HT-29 (cell line): ENCODE results near the gene PAK1. TPM values are rescaled to one million over a fixed set of nuclear protein-coding genes. Genes with fewer than 3 reads are reported as not detected.

ENCODE experiments used
- DNase-seq: peaks from one replicate; pipeline ENCODE4 v3.0.0-alpha.2; 2015; ENCODE audit warnings: low spot score
- total RNA-seq: library from RNA; depleted of rRNA; stranded (reverse); fragments of >200 nt; shearing (Covaris generic); gene quantifications from 2 replicates; pipeline ENCODE4 v1.2.3, GENCODE V29; 2014

Gene PAK1
- total RNA-seq, 1 experiment from 2014 or later, result 64.3 TPM

GRCh38 chr11:77474684-77475060, 778 bp upstream of the PAK1 start:
- DNase-seq, result no peak

- DNase-seq, result peak; percentile 64
Observed at GRCh38 chr11:77472991-77473800, 698 bp downstream of the PAK1 start.

DNA sequence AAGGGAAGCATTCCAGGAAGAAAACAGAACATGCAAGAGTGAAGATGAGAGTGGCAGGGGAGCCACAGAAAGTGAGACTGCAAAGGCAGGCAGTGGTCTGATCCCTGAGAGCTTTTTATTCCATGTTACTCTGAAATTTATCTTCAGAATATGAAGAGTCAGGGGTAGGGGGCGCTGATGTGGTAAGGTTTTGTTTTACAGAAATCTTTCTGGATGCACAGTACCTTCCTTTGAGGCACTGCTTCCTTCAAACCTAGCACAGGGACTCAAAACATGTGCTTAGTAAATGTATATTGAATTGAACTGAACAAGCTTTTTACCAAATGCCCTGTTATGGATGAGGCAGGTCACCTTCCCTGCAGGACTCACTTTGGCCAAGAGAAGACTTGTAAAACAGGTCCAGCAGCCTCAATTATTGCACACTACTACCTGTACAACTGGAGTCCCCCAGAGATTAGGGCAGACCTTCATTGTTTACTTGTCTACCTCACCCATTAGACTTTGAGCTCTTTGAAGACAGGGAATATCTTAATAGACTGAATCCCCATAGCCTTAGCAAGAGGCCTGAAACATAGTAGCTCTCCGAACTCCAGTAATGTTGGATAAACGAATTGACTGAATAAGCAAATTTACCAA, 2.2 kb downstream of the PAK1 start:
- DNase-seq, result peak; percentile 98

GRCh38 chr11:77470971-77471370, 2.9 kb downstream of the PAK1 start:
- peak; percentile 7 for DNase-seq

- DNase-seq, result no peak
Observed at GRCh38 chr11:77470504-77470903, 3.4 kb downstream of the PAK1 start.

DNA sequence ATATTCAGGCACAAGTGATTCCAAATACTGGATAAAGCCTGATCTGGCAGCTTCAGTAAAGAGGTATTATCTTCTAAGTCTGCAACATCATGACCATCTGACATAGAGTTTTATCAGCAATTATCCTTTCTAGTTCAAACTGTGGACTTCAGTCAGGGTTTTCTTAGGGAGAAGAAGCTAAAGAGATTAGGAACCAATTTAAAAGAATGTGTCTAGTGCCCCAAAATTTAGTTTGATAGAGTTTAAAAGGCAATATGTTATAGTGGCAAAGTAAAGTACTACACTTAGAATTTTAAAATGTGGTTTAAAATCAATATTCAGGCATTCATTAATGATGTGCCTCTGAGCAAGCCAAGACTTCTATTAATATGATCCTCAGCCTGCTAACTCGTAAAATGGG, 5.4 kb downstream of the PAK1 start:
- DNase-seq, result peak; percentile 22

DNA sequence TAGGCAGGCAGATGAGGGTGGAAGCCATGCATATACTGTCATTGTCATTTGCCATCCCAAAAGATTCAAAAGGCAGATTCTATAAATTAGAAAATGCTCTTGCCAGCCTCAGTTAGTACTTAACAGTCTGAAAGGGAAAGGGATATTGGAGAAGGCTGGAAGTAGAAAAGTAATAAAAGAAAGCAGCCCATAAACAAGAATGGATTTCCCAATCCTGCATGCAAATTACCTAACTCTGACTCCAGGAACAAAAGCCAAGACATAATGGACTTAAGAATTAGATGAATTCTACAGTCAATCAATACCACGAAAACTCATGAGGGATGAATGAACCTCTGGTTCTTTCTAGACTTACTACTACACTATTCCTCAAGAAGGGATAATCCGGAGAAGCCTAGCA, 5.9 kb downstream of the PAK1 start:
- DNase-seq, result no peak

- DNase-seq, result peak; percentile 63
Observed at GRCh38 chr11:77467233-77467632, 6.7 kb downstream of the PAK1 start.

DNA sequence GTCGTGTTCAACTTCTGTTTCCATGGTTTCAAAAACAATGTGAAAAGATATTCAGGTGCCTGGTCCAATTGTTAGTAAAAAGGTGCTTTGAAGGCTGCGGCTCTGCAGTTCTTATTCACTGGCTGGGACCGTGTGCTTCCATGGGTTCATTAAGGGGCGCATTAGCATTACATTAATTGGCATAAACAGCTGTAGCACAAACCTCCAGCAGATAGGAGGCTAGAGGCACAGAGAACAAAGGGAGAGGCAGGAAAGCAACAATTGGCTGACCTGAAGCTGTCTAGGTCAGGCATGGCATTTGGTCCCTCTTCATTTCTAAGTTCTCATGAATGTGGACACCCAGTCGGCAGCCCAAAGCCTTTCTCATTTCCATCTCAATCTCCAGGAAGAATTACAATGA, 16.6 kb downstream of the PAK1 start:
- no peak for DNase-seq

- DNase-seq, result no peak
Observed at GRCh38 chr11:77455740-77456139, 18.2 kb downstream of the PAK1 start.

GRCh38 chr11:77454867-77455655, 18.8 kb downstream of the PAK1 start:
- DNase-seq, result no peak

GRCh38 chr11:77450227-77450626, 23.7 kb downstream of the PAK1 start:
- no peak for DNase-seq

- DNase-seq, result no peak
Observed at GRCh38 chr11:77449784-77450183, 24.1 kb downstream of the PAK1 start.

DNA sequence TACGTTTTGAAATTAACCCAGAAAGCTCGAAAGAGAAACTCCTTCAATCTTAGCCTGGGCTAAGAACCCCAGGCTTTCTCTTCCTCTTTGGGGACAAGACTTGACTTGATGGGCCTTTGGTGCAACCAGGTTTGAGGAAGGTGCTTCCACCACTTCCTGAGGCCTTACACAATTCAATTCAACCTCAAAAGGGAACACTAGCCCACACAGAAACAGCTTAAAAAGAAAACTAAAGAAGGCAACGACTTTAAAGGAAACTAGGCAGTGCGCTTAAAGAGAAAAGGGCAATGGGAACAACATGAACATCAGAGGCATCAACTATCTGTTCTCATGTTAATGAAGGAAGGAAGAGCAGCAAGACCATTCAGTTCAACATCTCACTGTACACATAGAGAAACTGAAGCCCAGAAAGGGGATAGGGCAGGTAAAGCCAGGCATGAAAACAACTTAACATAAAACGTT, 24.8 kb downstream of the PAK1 start:
- DNase-seq, result no peak

GRCh38 chr11:77448269-77448668, 25.6 kb downstream of the PAK1 start:
- no peak for DNase-seq

DNA sequence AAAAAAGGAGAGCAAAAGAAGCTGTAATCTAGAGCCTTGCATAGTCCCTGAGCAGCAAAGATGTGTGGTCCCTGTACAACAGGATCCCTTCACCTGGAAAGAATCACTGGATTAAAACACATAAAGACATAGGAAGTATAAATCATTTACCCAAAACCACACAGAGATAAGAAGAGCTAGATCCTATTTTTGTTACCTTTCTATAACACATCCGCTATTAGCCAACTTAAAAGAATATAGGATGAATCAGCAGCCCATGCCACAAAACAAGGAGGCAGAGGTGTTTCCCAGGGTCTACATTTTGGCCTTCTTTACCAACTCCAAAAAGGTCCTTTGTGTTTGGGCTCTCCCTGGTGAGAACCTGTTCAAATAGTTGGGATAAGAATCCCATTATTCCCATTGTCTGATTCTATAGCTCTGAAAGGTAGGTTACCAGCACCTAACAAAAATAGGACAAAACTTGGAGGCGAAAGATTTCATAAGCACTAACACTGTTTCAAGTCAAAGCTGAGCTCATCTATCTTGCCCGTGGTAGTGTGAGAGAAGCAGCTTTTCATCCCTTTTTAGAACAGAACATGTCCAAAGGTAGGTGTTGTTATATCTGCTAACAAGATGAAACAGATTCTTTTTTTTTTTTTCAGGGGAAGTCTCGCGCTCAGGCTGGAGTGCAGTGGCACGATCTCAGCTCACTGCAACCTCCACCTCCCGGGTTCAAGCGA, 26.8 kb downstream of the PAK1 start:
- DNase-seq, result no peak

- no peak for DNase-seq
Observed at GRCh38 chr11:77444261-77444660, 29.6 kb downstream of the PAK1 start.

DNA sequence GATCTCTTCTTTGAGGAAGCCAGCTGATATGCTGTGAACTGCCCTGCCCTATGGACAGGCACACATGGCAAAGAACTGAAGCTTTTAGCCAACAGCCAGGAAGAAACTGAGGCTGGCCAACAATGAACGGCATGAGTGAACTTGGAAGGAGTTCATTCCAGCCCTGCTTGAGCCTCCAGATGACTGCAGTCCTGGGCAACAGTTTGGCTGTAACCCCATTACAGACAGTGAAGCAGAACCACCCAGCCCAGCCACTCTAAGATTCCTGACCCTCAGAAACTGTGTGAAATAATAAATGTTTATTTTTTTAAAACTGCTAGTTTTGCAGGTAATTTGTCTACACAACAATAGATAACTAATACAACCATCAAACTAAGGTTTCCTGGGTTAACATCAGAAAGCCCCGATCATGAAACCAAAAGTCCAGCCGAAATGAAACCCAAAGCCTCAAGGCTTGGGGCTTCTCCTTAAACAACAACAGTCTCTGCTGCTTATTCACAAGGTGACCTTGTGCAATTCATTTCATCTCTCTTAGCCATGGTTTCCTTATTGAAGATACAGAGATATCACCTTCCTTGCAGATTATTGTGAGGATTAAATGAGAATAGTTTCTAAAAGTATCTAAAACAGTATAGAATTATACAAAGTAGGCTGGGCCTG, 31.4 kb downstream of the PAK1 start:
- DNase-seq, result no peak

DNA sequence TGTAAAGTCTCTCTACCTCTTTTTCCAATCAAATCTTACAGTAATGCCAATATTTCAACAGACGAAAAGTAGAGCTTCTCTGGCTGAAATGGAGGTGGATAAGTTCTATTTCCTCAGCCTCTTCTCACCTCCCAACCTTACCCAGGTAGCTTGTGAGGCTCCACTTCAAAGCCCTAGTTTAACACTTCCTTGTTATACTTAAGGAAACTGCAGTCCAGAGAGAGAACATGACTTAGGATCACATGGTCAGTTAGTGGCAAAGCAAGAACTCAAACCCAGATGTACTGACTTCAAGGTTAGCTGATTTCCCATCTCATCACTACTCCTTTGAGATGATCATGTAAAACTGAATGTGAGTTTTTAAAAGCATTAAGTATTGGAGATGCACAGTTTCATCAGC, 32.5 kb downstream of the PAK1 start:
- DNase-seq, result no peak

DNA sequence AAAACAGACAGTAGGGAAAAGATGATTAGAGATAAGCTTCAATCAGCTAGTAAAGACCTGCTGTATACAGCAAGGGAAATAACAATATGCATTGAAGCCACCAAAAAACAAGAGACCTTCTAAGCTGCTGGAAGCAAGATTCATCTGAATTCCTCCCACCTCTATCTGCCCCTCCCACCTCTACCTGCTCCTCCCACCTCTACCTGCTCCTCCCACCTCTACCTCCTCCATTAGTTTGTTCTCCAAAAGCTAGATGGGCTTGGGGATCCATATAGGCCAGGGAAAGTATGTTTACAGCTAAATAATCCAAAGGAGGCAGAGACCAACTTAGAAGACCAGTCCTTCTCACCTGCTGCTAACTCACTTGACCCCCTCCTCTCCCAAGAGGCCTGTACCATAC, 33.2 kb downstream of the PAK1 start:
- DNase-seq, result no peak

DNA sequence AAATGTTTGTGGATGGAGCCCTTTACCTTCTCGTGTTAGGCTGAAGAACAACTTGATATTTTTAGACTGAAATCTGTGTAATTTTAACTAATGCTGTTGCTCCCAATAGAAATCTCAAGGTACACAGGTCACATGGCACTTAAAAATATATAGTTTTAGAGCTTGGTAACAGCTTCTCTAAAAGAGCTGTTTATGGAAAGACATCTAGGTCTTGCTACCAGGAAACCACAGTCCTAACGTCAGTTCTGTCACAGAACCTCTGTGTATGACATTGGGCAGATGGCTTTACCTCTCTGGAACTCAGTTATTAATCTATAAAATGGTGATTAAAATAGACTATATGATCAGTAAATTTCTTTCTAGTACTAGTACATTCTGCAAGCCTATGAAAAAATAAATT, 35.4 kb downstream of the PAK1 start:
- DNase-seq, result no peak
